GM12878 (cell line): ENCODE data around the gene CLSTN2. TPM values are rescaled to one million over a fixed set of nuclear protein-coding genes. Genes with fewer than 3 reads are reported as not detected.

Source experiments
- ATAC-seq: fragments of 200-7000 bp; cut with Tn5 transposase; 3 replicates; pipeline ENCODE4 v1.9.1; 2020; ENCODE audit warnings: mild to moderate bottlenecking, moderate library complexity
- BruUV-seq: library from RNA; stranded (reverse); fragments of 400-500 nt; replicated peaks from 2 replicates; lab custom pipeline; 2021; lab: Mats Ljungman, UMichigan
- CTCF ChIA-PET: fragments of 300-600 bp; sonication (Branson Sonifier 250); formaldehyde crosslinking; extraction: SDS; loops from one replicate; lab custom pipeline; 2021; ENCODE audit warnings: inconsistent platforms; lab: Yijun Ruan, JAX
- POLR2A ChIA-PET: fragments of 350-600 bp; formaldehyde crosslinking; extraction: SDS; loops from one replicate; lab custom pipeline; 2021; ENCODE audit warnings: inconsistent platforms; lab: Charles Lee
- RAD21 ChIA-PET: fragments of 300-600 bp; sonication (Branson Sonifier 250); formaldehyde crosslinking; loops from one replicate; lab custom pipeline; 2023; ENCODE audit warnings: antibody characterized with exemption; ENCODE audit not compliant: unreplicated experiment; lab: Charles Lee
- SMC1A ChIA-PET: fragments of 300-600 bp; sonication (Branson Sonifier 250); formaldehyde crosslinking; loops from one replicate; lab custom pipeline; 2023; ENCODE audit not compliant: unreplicated experiment, uncharacterized antibody; lab: Charles Lee
- DNase-seq: peaks from one replicate; pipeline ENCODE4 v3.0.0-alpha.2; 2011; ENCODE audit warnings: low read depth, low spot score
- FAIRE-seq: peaks from 3 replicates; lab custom pipeline; 2011; peaks lifted over from hg19 to GRCh38; lab: Jason Lieb, UNC
- H2AFZ ChIP-seq: 2 replicates; pipeline ENCODE4 v1.6.0; 2011; ENCODE audit warnings: low read depth, low read length, control low read depth; ENCODE audit not compliant: control insufficient read depth
- H3K27ac ChIP-seq: 2 replicates; pipeline ENCODE4 v1.5.1; 2011; ENCODE audit warnings: control low read depth; ENCODE audit not compliant: control insufficient read depth, insufficient read depth
- H3K27me3 ChIP-seq, 2 experiments: replicated peaks in 1 of 2; 2 replicates each; pipeline versions ENCODE4 v1.6.0 to v1.6.1; 2011; ENCODE audit warnings: low read length in 1 of 2; ENCODE audit not compliant: control insufficient read depth in 2 of 2, insufficient read depth in 2 of 2
- H3K36me3 ChIP-seq, 2 experiments: 2 replicates each; pipeline ENCODE4 v1.5.1; 2011; ENCODE audit warnings: low read length in 1 of 2; ENCODE audit not compliant: control insufficient read depth in 2 of 2, insufficient read depth in 2 of 2
- H3K4me1 ChIP-seq: 2 replicates; pipeline ENCODE4 v1.6.1; 2011; ENCODE audit warnings: mild to moderate bottlenecking, low read length, moderate library complexity, mixed read lengths; ENCODE audit not compliant: control insufficient read depth, insufficient read depth
- H3K4me2 ChIP-seq: 2 replicates; pipeline ENCODE4 v1.6.0; 2011; ENCODE audit warnings: control low read depth; ENCODE audit not compliant: control insufficient read depth, insufficient read depth
- H3K4me3 ChIP-seq: fragments of 200-600 bp; sonication (generic); 2 replicates; pipeline ENCODE4 v1.5.1; 2016
- H3K79me2 ChIP-seq: 2 replicates; pipeline ENCODE4 v1.6.0; 2011; ENCODE audit warnings: low read length; ENCODE audit not compliant: control insufficient read depth, insufficient read depth
- H3K9ac ChIP-seq: 2 replicates; pipeline ENCODE4 v1.8.0; 2011; ENCODE audit warnings: low read length, control low read depth, mixed read lengths; ENCODE audit not compliant: control insufficient read depth, insufficient read depth
- H3K9me3 ChIP-seq: replicated peaks from 3 replicates; pipeline ENCODE4 v1.5.1; 2011; ENCODE audit warnings: mild to moderate bottlenecking, low read length; ENCODE audit not compliant: control insufficient read depth, insufficient read depth
- H4K20me1 ChIP-seq: 2 replicates; pipeline ENCODE4 v1.6.0; 2011; ENCODE audit not compliant: control insufficient read depth, insufficient read depth
- ATF7 ChIP-seq: fragments of 450-650 bp; IDR thresholded peaks from 2 replicates; pipeline ENCODE4 v1.6.1; 2016; ENCODE audit warnings: low read depth, mild to moderate bottlenecking
- IRF4 ChIP-seq: IDR thresholded peaks from 2 replicates; pipeline ENCODE4 v1.6.1; 2011; ENCODE audit warnings: low read depth, low read length
- RAD21 ChIP-seq: IDR thresholded peaks from 2 replicates; pipeline ENCODE4 v1.6.1; 2011; ENCODE audit warnings: mild to moderate bottlenecking, low read depth, low read length, moderate library complexity; ENCODE audit not compliant: insufficient read depth
- RBBP5 ChIP-seq: fragments of 200-600 bp; sonication (generic); conservative IDR thresholded peaks from 2 replicates; pipeline ENCODE4 v1.6.1; 2016
- RCOR1 ChIP-seq: conservative IDR thresholded peaks from 2 replicates; pipeline ENCODE4 v1.6.1; 2012; ENCODE audit warnings: low read depth, low read length, improper control_type of control experiment
- RUNX3 ChIP-seq: IDR thresholded peaks from 2 replicates; pipeline ENCODE4 v1.6.1; 2012; ENCODE audit warnings: low read length, inconsistent platforms
- SUZ12 ChIP-seq: fragments of 200-600 bp; sonication (generic); IDR thresholded peaks from one replicate; pipeline ENCODE4 v1.6.1; 2018; ENCODE audit warnings: antibody characterized with exemption, mild to moderate bottlenecking; ENCODE audit not compliant: unreplicated experiment
- WGBS: methylation state at CpG from one replicate; pipeline ENCODE4 v1.1.6; 2016; ENCODE audit warnings: low lambda C conversion rate; ENCODE audit not compliant: insufficient replicate concordance, insufficient coverage; ENCODE audit errors: missing lambda C conversion rate; 5-methylcytosine and 5-hydroxymethylcytosine counted together
- in situ Hi-C: fragments of 300-500 bp; cut with MboI; formaldehyde crosslinking; loops from 9 replicates; pipeline ENCODE4 v1.14.3; 2018; ENCODE audit warnings: mixed read lengths
- intact Hi-C: fragments of 100-400 bp; cut with micrococcal nuclease; formaldehyde crosslinking; loops from one replicate; pipeline ENCODE4 v1.14.2; 2022; ENCODE audit not compliant: unreplicated experiment
- polyA plus RNA-seq, 11 experiments: library from polyadenylated mRNA; depleted of rRNA in 4 of 11; unstranded in 6 of 11; stranded (reverse) in 5 of 11; fragments of >200 nt; fragmentation: Nextera tagmentation in 4 of 11; fragmentation: Illumina TruSeq in 1 of 11; extraction: Ambion mirVana in 4 of 11; extraction: Trizol in 1 of 11; gene quantifications; 1 replicate in 1 of 11; 2 replicates in 10 of 11; pipeline versions ENCODE4 v1.2.1 to v1.2.3, GENCODE V29; 2011 to 2016; ENCODE audit warnings: inconsistent platforms in 2 of 11, missing spikeins in 2 of 11, low read depth in 1 of 11
- total RNA-seq, 4 experiments: library from RNA; depleted of rRNA in 3 of 4; stranded (reverse); fragments of >200 nt in 3 of 4; fragmentation: Illumina TruSeq in 1 of 4; extraction: Trizol in 1 of 4; gene quantifications; 2 replicates each; pipeline versions ENCODE4 v1.2.1 to v1.2.3, GENCODE V29; 2013 to 2021
- TF ChIP-seq, protein P1 (sequence below): fragments of 450-650 bp; IDR thresholded peaks from 2 replicates; pipeline ENCODE4 v1.6.1; 2017; ENCODE audit warnings: borderline replicate concordance

The CLSTN2 gene
- total and polyA plus RNA-seq, 10 of the 15 experiments (the other 5 are each of a cell fraction or from before 2014, with no cell fraction given): under 0.01 to 0.10 (median under 0.01) TPM; not detected in 5

DNA sequence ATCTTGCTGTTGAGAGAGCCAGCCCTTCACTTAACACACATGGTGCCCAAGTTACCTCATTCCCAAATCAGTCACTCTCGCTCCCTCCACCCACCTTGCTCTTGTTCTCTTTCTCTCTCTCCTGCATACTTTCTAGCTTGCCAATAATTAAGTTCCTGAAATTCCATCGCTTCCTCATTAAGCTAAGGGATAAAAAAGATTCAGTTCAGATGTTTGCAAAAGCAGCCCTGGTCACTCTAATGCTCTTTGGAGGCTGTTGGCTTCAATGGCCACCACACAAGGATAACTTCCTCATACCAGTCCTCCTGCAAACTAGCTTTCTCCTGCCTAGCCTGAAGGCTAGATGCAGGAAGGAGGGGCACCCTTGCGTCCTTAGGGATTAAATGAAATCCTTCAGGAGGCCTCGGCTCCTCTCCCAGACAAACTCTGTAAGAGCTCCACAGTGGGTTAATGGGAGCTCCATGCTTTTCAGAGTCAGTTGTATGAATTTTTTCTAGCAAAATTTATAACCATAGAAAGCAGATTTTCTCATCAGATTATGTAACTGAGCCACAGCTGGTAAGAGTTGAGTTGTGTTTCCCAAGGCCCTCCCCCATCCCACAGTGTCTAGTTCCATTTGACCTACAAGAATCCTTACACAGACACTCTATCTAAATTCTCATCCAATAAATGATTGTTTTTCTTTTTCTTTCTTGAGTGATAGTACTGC, 566.2 kb downstream of the CLSTN2 start:
- Histone ChIP-seq H3K4me3 (no peak overlapping the region), H3K4me2 (no peak overlapping the region), H2AFZ (no peak overlapping the region), H3K36me3 (no peaks in the 10 kb centered on the region), H3K4me1 (no peaks in the 10 kb centered on the region), H4K20me1 (no peaks in the 10 kb centered on the region), H3K9me3 (no peaks in the 10 kb centered on the region), H3K27me3 (no peaks in the 10 kb centered on the region; a peak in 1 of 4 replicates), H3K9ac (no peak overlapping the region), H3K79me2 (no peaks in the 10 kb centered on the region), H3K27ac (no peak overlapping the region)
- BruUV-seq: no TSS peak
- DNase-seq: no peak
- ChIA-PET RAD21 (interaction anchor here (1.3 kb wide), 1 partner anchor 227 kb away, joined by 4 read pairs; no protein-coding TSS in a partner anchor), SMC1A (interaction anchor here (0.9 to 1.7 kb wide), 4 partner anchors 10 to 563 kb away, joined by 3 to 6 read pairs (median 4); no protein-coding TSS in a partner anchor), POLR2A (no interaction called here), CTCF (interaction anchor here (1.2 to 1.8 kb wide), 5 partner anchors 34 to 564 kb away, joined by 3 to 6 read pairs (median 5); no protein-coding TSS in a partner anchor)
- in situ Hi-C loops (no loop called here), intact Hi-C loops (no loop called here)
- TF ChIP-seq RCOR1 (no peak), RAD21 (no peak), RUNX3 (no peak), SUZ12 (no peak), RBBP5 (no peak), IRF4 (no peak), ATF7 (no peak)
- TF ChIP-seq, protein P1, sequence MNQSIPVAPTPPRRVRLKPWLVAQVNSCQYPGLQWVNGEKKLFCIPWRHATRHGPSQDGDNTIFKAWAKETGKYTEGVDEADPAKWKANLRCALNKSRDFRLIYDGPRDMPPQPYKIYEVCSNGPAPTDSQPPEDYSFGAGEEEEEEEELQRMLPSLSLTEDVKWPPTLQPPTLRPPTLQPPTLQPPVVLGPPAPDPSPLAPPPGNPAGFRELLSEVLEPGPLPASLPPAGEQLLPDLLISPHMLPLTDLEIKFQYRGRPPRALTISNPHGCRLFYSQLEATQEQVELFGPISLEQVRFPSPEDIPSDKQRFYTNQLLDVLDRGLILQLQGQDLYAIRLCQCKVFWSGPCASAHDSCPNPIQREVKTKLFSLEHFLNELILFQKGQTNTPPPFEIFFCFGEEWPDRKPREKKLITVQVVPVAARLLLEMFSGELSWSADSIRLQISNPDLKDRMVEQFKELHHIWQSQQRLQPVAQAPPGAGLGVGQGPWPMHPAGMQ: no peak
- WGBS: 4% methylated on average over 4 of the region's 4 CpGs
- ATAC-seq: no peak
- no peak for FAIRE-seq
